ENCODE results near the gene RPTOR.

DNA sequence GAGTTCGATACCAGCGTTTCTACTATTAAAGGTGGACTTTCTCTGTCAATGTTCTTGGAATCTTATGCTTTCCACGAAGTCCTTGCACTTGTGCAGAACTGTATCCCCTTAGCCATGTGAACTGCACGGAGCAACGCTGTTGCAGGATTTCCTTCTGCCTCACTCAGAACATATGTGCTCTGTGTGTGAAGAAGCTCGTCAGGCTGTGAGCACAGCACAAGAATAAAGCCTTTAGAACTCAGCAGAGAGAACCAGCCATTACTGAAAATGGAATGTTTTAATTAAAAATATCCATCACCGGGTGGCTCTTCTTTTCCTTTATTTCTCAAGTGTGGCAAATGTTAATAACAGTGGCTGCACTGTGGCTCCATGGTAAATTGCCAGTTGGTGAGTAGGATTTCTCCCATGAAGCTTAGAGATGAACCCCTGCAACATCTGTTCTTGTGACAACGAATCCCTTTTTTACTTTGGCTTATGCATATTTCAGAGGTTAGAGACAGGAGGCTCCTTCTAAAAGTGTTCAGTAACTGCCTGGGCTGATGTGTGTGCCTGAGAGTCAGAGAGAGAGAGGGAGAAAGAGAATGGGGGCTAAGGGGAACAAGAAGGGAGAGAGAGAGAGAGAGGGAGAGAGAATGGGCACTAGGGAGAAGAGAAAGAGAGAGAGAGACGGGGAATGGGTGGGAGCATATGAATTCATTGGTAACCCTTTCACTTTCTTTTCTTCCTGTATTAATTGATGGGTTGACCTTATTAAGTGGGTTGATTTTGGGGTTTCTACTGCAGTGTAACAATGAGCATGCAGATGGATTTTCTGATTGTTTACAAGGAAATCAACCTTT lies 50.0 kb downstream of the RPTOR start:
- TF ChIP-seq EZH2 (IDR thresholded peaks at IDR 0.05; ENCODE audit: low read length, missing control alignments) = no peak
- TF ChIP-seq, protein P1, sequence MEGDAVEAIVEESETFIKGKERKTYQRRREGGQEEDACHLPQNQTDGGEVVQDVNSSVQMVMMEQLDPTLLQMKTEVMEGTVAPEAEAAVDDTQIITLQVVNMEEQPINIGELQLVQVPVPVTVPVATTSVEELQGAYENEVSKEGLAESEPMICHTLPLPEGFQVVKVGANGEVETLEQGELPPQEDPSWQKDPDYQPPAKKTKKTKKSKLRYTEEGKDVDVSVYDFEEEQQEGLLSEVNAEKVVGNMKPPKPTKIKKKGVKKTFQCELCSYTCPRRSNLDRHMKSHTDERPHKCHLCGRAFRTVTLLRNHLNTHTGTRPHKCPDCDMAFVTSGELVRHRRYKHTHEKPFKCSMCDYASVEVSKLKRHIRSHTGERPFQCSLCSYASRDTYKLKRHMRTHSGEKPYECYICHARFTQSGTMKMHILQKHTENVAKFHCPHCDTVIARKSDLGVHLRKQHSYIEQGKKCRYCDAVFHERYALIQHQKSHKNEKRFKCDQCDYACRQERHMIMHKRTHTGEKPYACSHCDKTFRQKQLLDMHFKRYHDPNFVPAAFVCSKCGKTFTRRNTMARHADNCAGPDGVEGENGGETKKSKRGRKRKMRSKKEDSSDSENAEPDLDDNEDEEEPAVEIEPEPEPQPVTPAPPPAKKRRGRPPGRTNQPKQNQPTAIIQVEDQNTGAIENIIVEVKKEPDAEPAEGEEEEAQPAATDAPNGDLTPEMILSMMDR (conservative IDR thresholded peaks at IDR 0.05 in 1 of 2, IDR thresholded peaks at IDR 0.05 in 1 of 2; ENCODE audit: low read depth in 1 of 2, low read length in 2 of 2) = no peak
